ENCODE results near the gene RNF31. TPM values are rescaled to one million over a fixed set of nuclear protein-coding genes. Genes with fewer than 3 reads are reported as not detected.

Gene RNF31
- polyA plus RNA-seq, 2 of the 4 experiments (the other 2 are of a cell fraction): 5.7 to 20.8 TPM

DNA sequence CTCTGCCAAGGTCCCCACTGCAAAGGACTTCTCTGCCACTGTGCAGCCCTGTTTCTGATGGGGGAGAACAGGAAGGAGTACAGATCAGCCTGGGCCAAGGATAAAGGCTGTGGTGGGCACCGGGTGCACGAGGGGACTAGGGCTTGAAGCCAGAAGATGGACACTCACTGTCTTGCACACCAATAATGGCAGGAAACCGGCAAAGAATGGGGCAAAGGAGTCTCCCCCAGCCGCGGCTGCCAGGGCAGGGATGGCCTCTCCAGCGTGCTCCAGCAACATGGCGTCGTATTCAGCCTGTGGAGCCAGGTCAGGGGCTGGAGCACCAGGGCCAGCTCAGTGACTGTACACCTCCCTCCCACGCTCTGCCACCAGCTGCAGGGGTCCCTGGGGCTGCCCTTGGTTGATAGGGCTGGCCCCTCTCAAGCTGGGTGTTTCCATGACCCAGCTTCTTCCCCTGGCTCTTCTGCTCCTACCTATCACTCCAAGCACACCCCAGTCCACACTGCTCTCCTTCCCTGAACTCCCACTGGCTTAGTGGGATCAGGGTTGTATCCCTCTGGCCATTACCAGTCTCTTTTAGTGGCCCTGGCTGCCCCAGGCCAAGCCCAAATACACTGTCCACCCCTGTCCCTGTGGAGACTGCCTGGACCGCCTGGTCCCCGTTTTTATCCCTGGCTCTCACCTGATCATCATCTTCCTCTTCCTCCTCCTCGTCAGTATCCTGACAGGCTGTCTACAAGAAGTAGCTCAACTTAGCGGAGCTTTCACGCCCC lies 35.0 kb downstream of the RNF31 start (continued):
- TF ChIP-seq, protein P1, sequence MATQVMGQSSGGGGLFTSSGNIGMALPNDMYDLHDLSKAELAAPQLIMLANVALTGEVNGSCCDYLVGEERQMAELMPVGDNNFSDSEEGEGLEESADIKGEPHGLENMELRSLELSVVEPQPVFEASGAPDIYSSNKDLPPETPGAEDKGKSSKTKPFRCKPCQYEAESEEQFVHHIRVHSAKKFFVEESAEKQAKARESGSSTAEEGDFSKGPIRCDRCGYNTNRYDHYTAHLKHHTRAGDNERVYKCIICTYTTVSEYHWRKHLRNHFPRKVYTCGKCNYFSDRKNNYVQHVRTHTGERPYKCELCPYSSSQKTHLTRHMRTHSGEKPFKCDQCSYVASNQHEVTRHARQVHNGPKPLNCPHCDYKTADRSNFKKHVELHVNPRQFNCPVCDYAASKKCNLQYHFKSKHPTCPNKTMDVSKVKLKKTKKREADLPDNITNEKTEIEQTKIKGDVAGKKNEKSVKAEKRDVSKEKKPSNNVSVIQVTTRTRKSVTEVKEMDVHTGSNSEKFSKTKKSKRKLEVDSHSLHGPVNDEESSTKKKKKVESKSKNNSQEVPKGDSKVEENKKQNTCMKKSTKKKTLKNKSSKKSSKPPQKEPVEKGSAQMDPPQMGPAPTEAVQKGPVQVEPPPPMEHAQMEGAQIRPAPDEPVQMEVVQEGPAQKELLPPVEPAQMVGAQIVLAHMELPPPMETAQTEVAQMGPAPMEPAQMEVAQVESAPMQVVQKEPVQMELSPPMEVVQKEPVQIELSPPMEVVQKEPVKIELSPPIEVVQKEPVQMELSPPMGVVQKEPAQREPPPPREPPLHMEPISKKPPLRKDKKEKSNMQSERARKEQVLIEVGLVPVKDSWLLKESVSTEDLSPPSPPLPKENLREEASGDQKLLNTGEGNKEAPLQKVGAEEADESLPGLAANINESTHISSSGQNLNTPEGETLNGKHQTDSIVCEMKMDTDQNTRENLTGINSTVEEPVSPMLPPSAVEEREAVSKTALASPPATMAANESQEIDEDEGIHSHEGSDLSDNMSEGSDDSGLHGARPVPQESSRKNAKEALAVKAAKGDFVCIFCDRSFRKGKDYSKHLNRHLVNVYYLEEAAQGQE (IDR thresholded peaks at IDR 0.05): no peak
- no peak for TF ChIP-seq FOXS1 (CRISPR knock-in tag; IDR thresholded peaks at IDR 0.05)

DNA sequence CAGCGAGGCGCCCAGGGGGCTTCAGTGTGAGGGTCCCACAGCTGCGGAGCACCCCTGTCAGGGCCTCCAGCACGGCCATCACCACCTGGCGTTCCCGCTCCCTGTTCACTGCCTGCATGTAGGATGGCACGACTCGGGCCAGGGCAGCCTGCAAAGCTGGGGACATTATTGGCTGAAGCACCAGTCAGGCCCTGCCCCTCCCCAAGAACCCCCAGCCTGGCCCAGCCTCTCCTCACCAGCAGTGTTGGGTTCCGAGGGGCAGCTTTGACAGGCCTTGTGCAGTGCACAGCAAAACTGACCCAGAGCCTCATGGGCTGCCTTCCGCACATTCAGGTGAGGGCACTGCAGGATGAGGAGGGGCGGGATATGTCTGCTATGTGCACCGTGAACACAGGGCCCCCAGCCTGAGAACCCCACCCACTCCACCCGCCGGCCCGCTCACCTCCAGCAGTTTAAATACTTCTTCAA lies 35.8 kb downstream of the RNF31 start:
- CTCF ChIA-PET: interaction anchor here (8.0 kb wide), 1 partner anchor 22 kb away, joined by 64 read pairs; the partner anchor contains the start of gene IRF9
- no peak overlapping the region for H3K27ac ChIP-seq
- TF ChIP-seq NFE2L2 (conservative IDR thresholded peaks at IDR 0.05; ENCODE audit: low read length) (no peak), ESRRA (IDR thresholded peaks at IDR 0.05; ENCODE audit: borderline replicate concordance, low read length) (no peak), CHD2 (IDR thresholded peaks at IDR 0.05; ENCODE audit: low read length, partially characterized antibody) (no peak), FOSL2 (IDR thresholded peaks at IDR 0.05) (no peak), FOSL2 (CRISPR knock-in tag; IDR thresholded peaks at IDR 0.05) (no peak), CHD4 (IDR thresholded peaks at IDR 0.05; ENCODE audit: borderline replicate concordance) (no peak), RNF2 (IDR thresholded peaks at IDR 0.05; ENCODE audit: borderline replicate concordance, low read depth) (no peak), TFCP2L1 (CRISPR knock-in tag; IDR thresholded peaks at IDR 0.05) (no peak), GATA3 (IDR thresholded peaks at IDR 0.05; ENCODE audit: borderline replicate concordance) (no peak), HOXA7 (CRISPR knock-in tag; IDR thresholded peaks at IDR 0.05) (no peak)
- TF ChIP-seq, protein P2, sequence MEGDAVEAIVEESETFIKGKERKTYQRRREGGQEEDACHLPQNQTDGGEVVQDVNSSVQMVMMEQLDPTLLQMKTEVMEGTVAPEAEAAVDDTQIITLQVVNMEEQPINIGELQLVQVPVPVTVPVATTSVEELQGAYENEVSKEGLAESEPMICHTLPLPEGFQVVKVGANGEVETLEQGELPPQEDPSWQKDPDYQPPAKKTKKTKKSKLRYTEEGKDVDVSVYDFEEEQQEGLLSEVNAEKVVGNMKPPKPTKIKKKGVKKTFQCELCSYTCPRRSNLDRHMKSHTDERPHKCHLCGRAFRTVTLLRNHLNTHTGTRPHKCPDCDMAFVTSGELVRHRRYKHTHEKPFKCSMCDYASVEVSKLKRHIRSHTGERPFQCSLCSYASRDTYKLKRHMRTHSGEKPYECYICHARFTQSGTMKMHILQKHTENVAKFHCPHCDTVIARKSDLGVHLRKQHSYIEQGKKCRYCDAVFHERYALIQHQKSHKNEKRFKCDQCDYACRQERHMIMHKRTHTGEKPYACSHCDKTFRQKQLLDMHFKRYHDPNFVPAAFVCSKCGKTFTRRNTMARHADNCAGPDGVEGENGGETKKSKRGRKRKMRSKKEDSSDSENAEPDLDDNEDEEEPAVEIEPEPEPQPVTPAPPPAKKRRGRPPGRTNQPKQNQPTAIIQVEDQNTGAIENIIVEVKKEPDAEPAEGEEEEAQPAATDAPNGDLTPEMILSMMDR (IDR thresholded peaks at IDR 0.05): no peak
- TF ChIP-seq, protein P3, sequence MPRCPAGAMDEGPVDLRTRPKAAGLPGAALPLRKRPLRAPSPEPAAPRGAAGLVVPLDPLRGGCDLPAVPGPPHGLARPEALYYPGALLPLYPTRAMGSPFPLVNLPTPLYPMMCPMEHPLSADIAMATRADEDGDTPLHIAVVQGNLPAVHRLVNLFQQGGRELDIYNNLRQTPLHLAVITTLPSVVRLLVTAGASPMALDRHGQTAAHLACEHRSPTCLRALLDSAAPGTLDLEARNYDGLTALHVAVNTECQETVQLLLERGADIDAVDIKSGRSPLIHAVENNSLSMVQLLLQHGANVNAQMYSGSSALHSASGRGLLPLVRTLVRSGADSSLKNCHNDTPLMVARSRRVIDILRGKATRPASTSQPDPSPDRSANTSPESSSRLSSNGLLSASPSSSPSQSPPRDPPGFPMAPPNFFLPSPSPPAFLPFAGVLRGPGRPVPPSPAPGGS (IDR thresholded peaks at IDR 0.05): no peak
- TF ChIP-seq, protein P4, sequence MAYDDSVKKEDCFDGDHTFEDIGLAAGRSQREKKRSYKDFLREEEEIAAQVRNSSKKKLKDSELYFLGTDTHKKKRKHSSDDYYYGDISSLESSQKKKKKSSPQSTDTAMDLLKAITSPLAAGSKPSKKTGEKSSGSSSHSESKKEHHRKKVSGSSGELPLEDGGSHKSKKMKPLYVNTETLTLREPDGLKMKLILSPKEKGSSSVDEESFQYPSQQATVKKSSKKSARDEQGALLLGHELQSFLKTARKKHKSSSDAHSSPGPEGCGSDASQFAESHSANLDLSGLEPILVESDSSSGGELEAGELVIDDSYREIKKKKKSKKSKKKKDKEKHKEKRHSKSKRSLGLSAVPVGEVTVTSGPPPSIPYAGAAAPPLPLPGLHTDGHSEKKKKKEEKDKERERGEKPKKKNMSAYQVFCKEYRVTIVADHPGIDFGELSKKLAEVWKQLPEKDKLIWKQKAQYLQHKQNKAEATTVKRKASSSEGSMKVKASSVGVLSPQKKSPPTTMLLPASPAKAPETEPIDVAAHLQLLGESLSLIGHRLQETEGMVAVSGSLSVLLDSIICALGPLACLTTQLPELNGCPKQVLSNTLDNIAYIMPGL (CRISPR knock-in tag; IDR thresholded peaks at IDR 0.05; ENCODE audit: borderline replicate concordance): no peak
- 91% methylated on average over 7 of the region's 15 CpGs for WGBS (ENCODE audit: missing lambda C conversion rate)
- no peak for ATAC-seq
- DNase-seq (ENCODE audit: low read depth in 1 of 2, low spot score in 1 of 2): no peak
- peaks cover 9% of the 10 kb centered on the region; the same call in 2 of the 3 replicates for H3K4me1 ChIP-seq
- POLR2A ChIA-PET: interaction anchor here (1.2 kb wide), 1 partner anchor 69 kb away, joined by 3 read pairs; the partner anchor contains the start of genes DCAF11 and NRL
- FAIRE-seq: no peak
- no peaks in the 10 kb centered on the region for H3K9me3 ChIP-seq
- no peak overlapping the region for H3K4me2 ChIP-seq
- H3K4me3 ChIP-seq: no peak overlapping the region
